CD14-positive monocyte (primary cell): Measurements from ENCODE around the gene LRRC74A. TPM values are rescaled to one million over a fixed set of nuclear protein-coding genes. Genes with fewer than 3 reads are reported as not detected.

Source experiments
- DNase-seq, 3 donors: peaks; one replicate each; pipeline ENCODE4 v3.0.0-alpha.2; 2011 to 2022
- H2AFZ ChIP-seq: 2 replicates; pipeline ENCODE4 v1.6.0; 2012; ENCODE audit warnings: mild to moderate bottlenecking, low read depth, low read length, inconsistent platforms; ENCODE audit not compliant: insufficient read depth, poor library complexity, severe bottlenecking
- H3K27ac ChIP-seq, 2 donors: 1 replicate in 1 of 2; 2 replicates in 1 of 2; pipeline ENCODE4 v1.5.1; 2012 to 2013; ENCODE audit warnings: low read length in 2 of 2, control low read depth in 1 of 2, inconsistent platforms in 1 of 2, low read depth in 1 of 2, mild to moderate bottlenecking in 1 of 2
- H3K27me3 ChIP-seq, 2 donors: one replicate each; pipeline versions ENCODE4 v1.6.0 to v1.6.1; 2011 to 2013; ENCODE audit warnings: low read length in 2 of 2; ENCODE audit not compliant: control insufficient read depth in 2 of 2, insufficient read depth in 2 of 2
- H3K36me3 ChIP-seq, 2 donors: replicated peaks in 1 of 2; 1 replicate in 1 of 2; 2 replicates in 1 of 2; pipeline versions ENCODE4 v1.5.1 to v1.6.1; 2012 to 2013; ENCODE audit warnings: low read length in 2 of 2, control low read depth in 1 of 2, inconsistent platforms in 1 of 2, mild to moderate bottlenecking in 1 of 2; ENCODE audit not compliant: insufficient read depth in 2 of 2, control insufficient read depth in 1 of 2
- H3K4me1 ChIP-seq, 2 donors: 1 replicate in 1 of 2; 2 replicates in 1 of 2; pipeline versions ENCODE4 v1.5.1 to v1.6.1; 2012 to 2013; ENCODE audit warnings: low read length in 2 of 2, control low read depth in 1 of 2, inconsistent platforms in 1 of 2, mild to moderate bottlenecking in 1 of 2, moderate library complexity in 1 of 2; ENCODE audit not compliant: insufficient read depth in 2 of 2, control insufficient read depth in 1 of 2
- H3K4me2 ChIP-seq: replicated peaks from 2 replicates; pipeline ENCODE3; 2012; ENCODE audit warnings: low read length, moderate library complexity, mild to moderate bottlenecking; ENCODE audit not compliant: poor library complexity, severe bottlenecking; ENCODE audit errors: extremely low read depth
- H3K4me3 ChIP-seq, 3 experiments: fragments of 200-600 bp in 1 of 3; sonication (generic) in 1 of 3; replicated peaks in 1 of 3; 1 replicate in 2 of 3; 2 replicates in 1 of 3; pipeline ENCODE4 v1.5.1; 2011 to 2013; ENCODE audit warnings: low read length in 3 of 3, mild to moderate bottlenecking in 3 of 3, control low read depth in 2 of 3, low read depth in 2 of 3, inconsistent platforms in 1 of 3, moderate library complexity in 1 of 3
- H3K79me2 ChIP-seq: 2 replicates; pipeline ENCODE4 v1.6.0; 2012; ENCODE audit warnings: mild to moderate bottlenecking, control low read depth, inconsistent platforms, low read length, moderate library complexity; ENCODE audit not compliant: insufficient read depth
- H3K9ac ChIP-seq: 2 replicates; pipeline ENCODE4 v1.6.0; 2017; ENCODE audit warnings: low read length, mild to moderate bottlenecking; ENCODE audit not compliant: insufficient read depth, poor library complexity, severe bottlenecking
- H3K9me3 ChIP-seq, 2 donors: replicated peaks in 1 of 2; 1 replicate in 1 of 2; 2 replicates in 1 of 2; pipeline versions ENCODE4 v1.5.1 to v1.6.1; 2012 to 2013; ENCODE audit warnings: low read length in 2 of 2, control low read depth in 1 of 2; ENCODE audit not compliant: control insufficient read depth in 1 of 2, insufficient read depth in 1 of 2
- H4K20me1 ChIP-seq: 2 replicates; pipeline ENCODE4 v1.6.0; 2012; ENCODE audit warnings: mild to moderate bottlenecking, low read length, control low read depth, moderate library complexity; ENCODE audit not compliant: insufficient read depth
- H3K27ac Mint-ChIP-seq, 7 donors: one replicate each; pipeline ENCODE4 v1.8.0; 2020; ENCODE audit warnings: mild to moderate bottlenecking in 7 of 7, mixed read lengths in 7 of 7, moderate library complexity in 6 of 7, inconsistent platforms in 2 of 7
- H3K27me3 Mint-ChIP-seq, 3 donors: one replicate each; pipeline ENCODE4 v1.8.0; 2021 to 2022; ENCODE audit warnings: low read depth in 3 of 3, mild to moderate bottlenecking in 3 of 3, mixed read lengths in 3 of 3, moderate library complexity in 3 of 3, inconsistent platforms in 1 of 3
- H3K36me3 Mint-ChIP-seq, 2 donors: one replicate each; pipeline ENCODE4 v1.8.0; 2020; ENCODE audit warnings: mixed read lengths in 2 of 2, inconsistent platforms in 1 of 2, mild to moderate bottlenecking in 1 of 2
- H3K4me1 Mint-ChIP-seq: one replicate; pipeline ENCODE4 v1.8.0; 2020; ENCODE audit warnings: mild to moderate bottlenecking, mixed read lengths
- H3K4me3 Mint-ChIP-seq, 2 donors: one replicate each; pipeline ENCODE4 v1.8.0; 2020; ENCODE audit warnings: mild to moderate bottlenecking in 2 of 2, mixed read lengths in 2 of 2, moderate library complexity in 1 of 2
- H3K9me3 Mint-ChIP-seq, 7 donors: one replicate each; pipeline ENCODE4 v1.8.0; 2020 to 2022; ENCODE audit warnings: mixed read lengths in 7 of 7, mild to moderate bottlenecking in 6 of 7, moderate library complexity in 6 of 7, inconsistent platforms in 2 of 7
- CTCF ChIP-seq: fragments of 200-600 bp; IDR thresholded peaks from one replicate; pipeline ENCODE4 v1.8.0; 2022; ENCODE audit warnings: antibody characterized with exemption, mild to moderate bottlenecking
- WGBS: methylation state at CpG from one replicate; pipeline ENCODE4 v1.1.5; 2013; ENCODE audit warnings: missing lambda C conversion rate; ENCODE audit not compliant: insufficient coverage; 5-methylcytosine and 5-hydroxymethylcytosine counted together
- intact Hi-C, 2 donors: fragments of 100-400 bp; cut with micrococcal nuclease; formaldehyde crosslinking; loops; one replicate each; pipeline versions ENCODE4 v1.15.0 to v1.15.1; 2023
- polyA plus RNA-seq, 3 donors: library from polyadenylated mRNA; depleted of rRNA in 1 of 3; unstranded in 2 of 3; stranded (reverse) in 1 of 3; fragments of 300-500 nt in 2 of 3; fragments of >200 nt in 1 of 3; fragmentation: Illumina TruSeq in 2 of 3; gene quantifications; 1 replicate in 2 of 3; 2 replicates in 1 of 3; pipeline ENCODE4 v1.2.3, GENCODE V29; 2012 to 2021

Gene LRRC74A
- polyA plus RNA-seq, 3 donors: 0.24 TPM; not detected in 2

DNA sequence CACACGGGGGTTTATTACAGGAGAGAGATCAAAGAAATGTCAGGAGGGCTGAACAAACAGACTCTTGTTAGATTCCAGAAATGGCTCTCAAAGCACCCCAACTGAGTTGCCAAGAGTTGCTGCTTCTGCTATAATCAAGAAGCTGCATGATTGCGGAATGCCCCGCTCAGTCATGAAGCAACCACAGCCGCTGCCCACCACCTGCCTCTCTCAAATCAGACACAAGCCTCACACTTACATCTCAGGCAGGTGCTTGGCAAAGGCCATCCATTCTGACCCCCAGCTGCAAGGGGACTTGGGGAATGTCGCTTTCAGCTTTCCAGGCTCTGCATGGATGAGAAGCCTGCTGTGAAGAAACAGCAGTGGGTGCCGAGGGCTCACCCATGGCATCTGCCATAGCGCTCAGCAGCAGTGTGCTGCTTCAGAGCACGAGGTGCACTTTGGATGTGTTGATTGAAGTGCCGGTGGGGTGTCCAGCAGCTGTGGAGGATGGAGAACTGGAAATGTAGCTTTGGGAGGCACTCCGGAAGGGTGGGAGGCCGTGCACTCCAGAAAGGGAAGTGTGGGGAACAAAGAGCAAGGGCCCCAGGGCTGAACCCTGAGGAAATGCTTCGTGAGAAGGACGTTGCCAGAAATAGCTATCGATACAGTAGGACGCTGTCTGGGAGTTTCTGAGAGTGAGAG lies 37.7 kb downstream of the LRRC74A start:
- H3K27me3 Mint-ChIP-seq: peaks cover 0 to 3% (median 0%) of the 10 kb centered on the region in 3 donors
- Histone ChIP-seq H3K9me3 (no peaks in the 10 kb centered on the region), H3K4me3 (peak overlapping the region; percentile 9 to 76 (median 49)), H3K79me2 (peaks cover 12% of the 10 kb centered on the region), H3K36me3 (no peaks in the 10 kb centered on the region), H3K27ac (peak overlapping the region; percentile 94 to 98), H3K27me3 (no peaks in the 10 kb centered on the region), H2AFZ (peak overlapping the region; percentile 56), H3K9ac (peak overlapping the region; percentile 74), H3K4me1 (peaks cover 61 to 73% of the 10 kb centered on the region in 2 donors), H3K4me2 (peak overlapping the region; percentile 81), H4K20me1 (no peaks in the 10 kb centered on the region)
- H3K4me1 Mint-ChIP-seq: peaks cover 72% of the 10 kb centered on the region
- TF ChIP-seq CTCF: no peak
- H3K9me3 Mint-ChIP-seq: peaks cover 0 to 1% (median 0%) of the 10 kb centered on the region in 7 donors
- DNase-seq: peak; percentile 84 to 92 (median 90)
- H3K27ac Mint-ChIP-seq: peak overlapping the region; percentile 92 to 98 (median 95)
- intact Hi-C loops: loop anchor here in 1 of 2 donors (10.0 kb wide), 1 partner anchor 49 kb away; the partner anchor contains the start of gene ANGEL1
- WGBS: 10% methylated on average over 7 of the region's 15 CpGs
- peaks cover 3 to 10% of the 10 kb centered on the region in 2 donors for H3K36me3 Mint-ChIP-seq
- H3K4me3 Mint-ChIP-seq: peak overlapping the region; percentile 75 to 96

GRCh38 chr14:76866456-76866855 lies 40.2 kb downstream of the LRRC74A start:
- H3K4me1 ChIP-seq: peaks cover 61 to 74% of the 10 kb centered on the region in 2 donors
- intact Hi-C loops: loop anchor here in 1 of 2 donors (10.0 kb wide), 1 partner anchor 52 kb away; the partner anchor contains the start of gene ANGEL1

More at GRCh38 chr14:76866456-76866855, 40.2 kb downstream of the LRRC74A start:
- no peaks in the 10 kb centered on the region for H3K9me3 Mint-ChIP-seq
- WGBS: 19% methylated on average over 8 of the region's 9 CpGs
- H3K36me3 Mint-ChIP-seq: peaks cover 2 to 3% of the 10 kb centered on the region in 2 donors
- peaks cover 2 to 10% (median 3%) of the 10 kb centered on the region in 3 donors for H3K27me3 Mint-ChIP-seq
- peaks cover 59% of the 10 kb centered on the region for H3K4me1 Mint-ChIP-seq
- no peak overlapping the region for H3K4me3 Mint-ChIP-seq
- Histone ChIP-seq H3K4me2 (peak overlapping the region; percentile 25), H4K20me1 (no peaks in the 10 kb centered on the region), H3K9ac (no peak overlapping the region), H3K9me3 (no peaks in the 10 kb centered on the region), H2AFZ (no peak overlapping the region), H3K4me3 (no peak overlapping the region), H3K79me2 (peaks cover 12% of the 10 kb centered on the region), H3K36me3 (no peaks in the 10 kb centered on the region), H3K27ac (no peak overlapping the region), H3K27me3 (no peaks in the 10 kb centered on the region)
- no peak for TF ChIP-seq CTCF
- H3K27ac Mint-ChIP-seq: peak overlapping the region in 4 of 7 donors; percentile 43 to 79 (median 62)
- peak in 2 of 3 donors; percentile 37 to 45 for DNase-seq
